Stimulated activated CD4-positive, alpha-beta T cell treated with anti-CD3 and anti-CD28 coated beads, Interleukin-2, amount 100 ng/mL, for 48 hours (primary cell): ENCODE measurements around the gene BLTP2.
"Not testable (repeated sequence)": the region's sequence is repeated elsewhere in the genome, so short reads cannot be mapped to it uniquely, and the experiment has no call there.

ENCODE experiments used
- DNase-seq, 2 donors: peaks; one replicate each; pipeline ENCODE4 v3.0.0-alpha.2; 2020

Gene BLTP2

DNA sequence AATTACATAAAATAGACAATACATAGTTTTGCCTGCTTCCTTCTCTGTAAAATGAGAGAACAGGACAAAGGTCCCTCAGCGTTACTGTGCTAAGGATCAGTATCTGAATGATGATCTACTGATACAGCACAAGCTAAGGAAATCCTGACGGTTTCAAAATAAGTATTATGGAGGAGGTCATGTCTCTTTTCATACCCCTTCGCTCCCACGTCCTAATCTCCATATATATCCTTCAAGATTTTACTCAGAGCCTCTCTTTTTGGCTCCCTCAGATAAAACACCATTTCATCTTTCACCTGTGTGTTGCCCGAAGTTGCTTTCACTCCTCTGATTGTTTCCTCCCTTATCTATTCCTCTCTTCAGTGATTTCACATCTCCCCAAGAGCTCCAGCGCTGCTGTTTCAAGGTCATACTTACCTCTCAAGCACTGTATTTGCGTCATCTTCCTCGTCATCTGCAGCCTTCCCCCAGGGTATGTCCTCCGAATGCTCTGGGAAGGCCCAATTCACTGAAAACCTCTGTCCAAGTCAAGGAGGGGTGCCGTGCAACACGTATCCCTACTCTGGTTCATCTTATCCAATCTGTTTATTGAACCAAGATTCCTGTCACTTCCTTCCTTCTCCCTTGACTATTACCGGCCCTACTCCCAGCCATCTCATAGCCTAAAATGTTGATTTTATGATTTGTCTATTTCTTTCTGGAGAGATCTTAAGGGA lies 1.2 kb upstream of the BLTP2 start:
- no peak for DNase-seq

DNA sequence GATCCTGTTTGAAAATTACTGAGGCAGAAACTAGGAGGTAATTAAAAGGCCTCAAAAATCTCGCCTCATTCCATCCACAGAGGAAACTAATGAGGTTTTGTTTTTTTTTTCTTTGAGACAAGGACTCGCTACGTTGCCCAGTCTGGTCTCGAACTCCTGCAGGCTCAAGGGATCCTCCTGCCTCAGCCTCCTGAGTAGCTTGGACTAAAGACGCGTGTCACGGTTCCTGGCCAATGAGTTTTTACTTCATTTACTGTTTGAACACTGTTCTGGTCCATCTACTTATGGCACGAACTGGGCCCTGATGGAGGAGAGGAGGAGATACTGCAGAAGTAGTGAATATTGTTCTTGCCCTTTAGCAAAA lies 600 bp upstream of the BLTP2 start:
- peak; percentile 5 to 18 for DNase-seq

DNA sequence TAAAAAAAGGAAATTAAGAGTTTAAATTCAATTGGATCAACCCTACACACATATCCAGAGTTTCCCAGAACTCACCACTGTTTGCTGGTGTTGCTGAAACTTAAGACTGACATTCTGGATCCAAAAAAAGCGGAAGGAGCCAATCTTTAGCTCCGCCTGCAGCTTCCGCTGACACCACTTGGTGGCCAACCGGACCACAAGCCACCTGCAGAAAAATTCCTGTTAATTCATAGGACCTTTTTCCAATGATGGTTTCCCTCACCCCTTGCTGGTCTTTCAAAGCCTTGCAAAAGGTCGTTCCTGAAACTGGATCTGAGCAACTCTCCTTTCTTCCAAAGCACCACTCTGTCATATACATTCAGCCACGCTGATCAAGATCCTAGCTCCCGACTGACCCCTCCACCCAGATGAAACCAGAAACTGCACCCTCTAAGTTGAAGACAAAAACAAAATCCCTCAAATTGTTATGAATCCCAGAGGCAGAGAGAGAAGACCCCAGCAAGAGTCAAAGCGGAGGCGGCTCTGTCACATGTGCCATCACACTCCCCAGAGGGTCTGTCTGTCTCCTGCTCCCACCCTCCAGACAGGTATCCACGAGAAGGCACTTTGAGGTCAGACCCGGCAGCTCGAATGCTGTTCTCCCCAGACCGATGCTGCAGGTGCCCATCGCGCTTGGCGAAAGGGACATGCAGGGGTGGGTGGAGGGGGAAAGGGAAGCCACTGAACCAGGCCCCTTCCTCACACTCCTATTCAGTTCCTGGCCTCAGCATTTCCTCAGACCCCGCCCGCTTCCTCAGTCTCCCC lies 773 bp downstream of the BLTP2 start:
- peak; percentile 12 to 16 for DNase-seq

DNA sequence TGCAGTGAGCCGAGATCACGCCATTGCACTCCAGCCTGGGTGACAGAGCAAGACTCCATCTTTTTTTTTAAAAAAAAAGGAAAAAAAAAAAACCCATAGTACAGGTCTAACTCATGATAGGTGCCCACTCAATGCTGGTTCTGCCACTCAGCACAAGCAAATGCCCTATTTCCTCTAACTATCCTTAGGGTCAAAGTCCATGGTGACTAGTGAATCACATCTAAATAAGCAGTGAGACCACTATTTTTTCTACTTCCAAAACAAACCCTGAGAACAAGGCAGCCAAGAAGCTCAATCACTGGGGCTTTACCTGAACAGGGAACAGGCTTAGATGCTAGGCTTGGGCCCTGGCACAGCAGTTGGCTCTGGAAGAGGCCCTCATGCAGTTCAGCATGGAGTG lies 3.4 kb downstream of the BLTP2 start:
- DNase-seq = no peak

DNA sequence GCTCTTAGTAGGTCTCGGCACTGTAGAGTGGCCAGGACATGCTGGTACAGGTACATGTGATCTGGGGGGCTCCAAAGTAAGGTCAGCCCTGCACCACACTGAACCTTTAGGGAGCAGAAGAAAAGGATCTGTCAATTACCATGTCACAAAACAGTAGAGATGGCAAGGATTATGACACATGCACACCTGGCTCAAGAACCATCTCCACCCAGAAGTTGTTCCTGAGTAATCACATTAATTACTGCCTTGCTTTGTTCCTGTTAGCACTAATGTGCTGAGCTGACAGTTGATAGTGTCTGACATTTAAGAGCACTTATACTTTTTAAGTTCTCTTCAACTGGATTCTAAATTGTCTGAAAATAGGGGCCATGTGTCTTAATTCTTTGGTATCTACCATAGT lies 9.5 kb downstream of the BLTP2 start:
- no peak for DNase-seq

DNA sequence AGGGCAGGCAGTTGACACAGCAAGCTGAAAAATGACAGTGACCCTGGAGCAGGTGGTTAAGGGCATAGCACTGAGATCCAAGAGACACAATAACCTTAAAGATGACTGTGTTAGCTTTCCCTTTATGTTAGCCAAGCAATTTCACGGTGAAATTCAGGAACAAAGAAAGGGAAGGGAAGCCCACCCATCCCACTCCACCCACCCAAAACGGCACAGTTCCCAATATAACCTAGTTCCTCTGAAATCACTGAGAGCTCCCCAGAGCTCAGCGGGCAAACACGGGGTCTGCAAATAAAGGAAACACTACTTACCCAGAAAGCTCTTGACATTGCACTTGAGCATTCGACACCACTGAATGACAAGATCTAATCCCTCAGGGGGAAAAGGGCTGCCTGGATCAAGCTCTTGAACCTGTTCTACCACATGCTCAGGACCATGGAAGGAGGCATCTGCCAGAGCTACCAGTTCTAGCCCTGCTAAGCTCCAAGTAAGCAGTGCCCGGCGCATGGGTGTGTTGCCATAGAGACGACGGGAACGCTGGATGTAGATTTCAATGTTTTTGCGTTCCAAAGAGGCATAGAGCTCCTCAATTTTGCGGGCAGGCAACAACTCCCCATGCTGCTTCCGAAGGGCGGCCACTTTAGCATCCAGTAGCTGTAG lies 10.6 kb downstream of the BLTP2 start:
- no peak for DNase-seq

DNA sequence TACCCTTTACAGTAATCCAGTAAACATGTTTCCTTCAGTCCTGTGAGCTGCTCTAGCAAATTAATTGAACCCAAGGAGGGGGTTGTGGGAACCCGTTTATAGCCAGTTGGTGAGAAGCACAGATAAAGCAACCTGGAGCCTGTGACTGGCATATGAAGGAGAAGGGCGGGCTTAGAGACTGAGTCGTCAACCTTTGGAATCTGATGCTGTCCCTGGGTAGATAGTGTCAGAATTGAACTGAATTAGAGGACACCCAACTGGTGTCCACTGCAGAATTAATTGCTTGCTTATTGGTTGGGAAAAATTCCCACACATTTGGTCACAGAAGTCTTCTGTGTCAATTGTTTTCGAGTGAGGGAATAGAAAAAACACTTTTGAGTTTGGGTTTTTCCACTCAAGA lies 18.1 kb downstream of the BLTP2 start:
- no peak for DNase-seq

DNA sequence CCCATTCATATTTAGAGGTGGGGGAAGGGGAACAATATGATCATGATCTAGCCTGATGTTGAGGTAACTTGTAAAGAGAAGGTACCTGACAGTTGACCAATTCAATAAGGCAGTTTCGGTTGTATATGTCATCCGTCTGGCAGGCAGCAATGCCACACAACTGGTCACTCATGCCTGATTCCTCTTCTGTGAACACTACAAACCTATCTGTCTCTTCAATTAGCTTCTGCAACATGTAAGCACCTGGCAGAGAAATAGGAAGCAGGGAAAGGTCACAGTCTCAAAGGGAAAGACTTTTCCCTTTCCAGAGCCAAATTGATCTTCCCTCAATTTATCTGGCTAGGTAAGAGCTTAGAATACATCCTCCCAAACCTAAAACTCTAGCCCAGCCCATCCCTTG lies 20.8 kb downstream of the BLTP2 start:
- DNase-seq = no peak

DNA sequence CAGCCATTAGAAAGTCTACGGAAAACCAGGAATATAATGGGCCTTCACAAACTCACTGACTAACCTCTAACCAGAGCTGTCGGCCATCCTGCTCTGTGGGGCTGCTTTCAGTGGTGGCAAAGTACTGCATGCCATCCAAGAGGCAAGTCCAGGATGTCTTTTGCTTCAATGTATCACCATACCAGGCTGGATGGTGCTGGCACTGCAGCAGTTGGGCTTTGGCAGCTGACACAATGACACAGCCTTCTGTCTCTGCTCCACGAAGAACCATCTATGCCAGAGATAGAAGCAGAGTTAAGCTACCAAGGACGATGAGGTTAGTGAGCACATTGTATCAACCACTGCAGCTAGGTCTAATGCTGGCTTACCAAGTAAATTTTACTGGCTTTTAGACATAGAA lies 21.3 kb downstream of the BLTP2 start:
- no peak for DNase-seq

DNA sequence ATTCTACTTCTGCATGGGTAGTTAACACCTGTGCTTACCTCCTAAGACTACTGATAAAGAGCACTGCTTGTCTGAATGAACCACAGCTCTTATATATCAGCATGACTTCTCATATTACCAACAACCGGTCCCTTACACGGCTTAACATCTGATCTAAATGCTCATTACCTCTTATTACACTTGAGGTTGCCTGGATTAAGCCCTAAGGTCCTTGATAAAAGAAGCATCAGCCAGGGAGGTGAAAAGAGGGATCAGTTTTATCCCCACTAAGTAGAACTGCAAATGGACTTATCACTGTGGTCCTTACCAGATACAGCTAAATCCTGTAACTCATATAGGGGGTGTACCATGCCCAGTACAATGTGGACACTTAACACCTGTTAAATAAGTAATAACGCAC lies 22.8 kb downstream of the BLTP2 start:
- DNase-seq = no peak

DNA sequence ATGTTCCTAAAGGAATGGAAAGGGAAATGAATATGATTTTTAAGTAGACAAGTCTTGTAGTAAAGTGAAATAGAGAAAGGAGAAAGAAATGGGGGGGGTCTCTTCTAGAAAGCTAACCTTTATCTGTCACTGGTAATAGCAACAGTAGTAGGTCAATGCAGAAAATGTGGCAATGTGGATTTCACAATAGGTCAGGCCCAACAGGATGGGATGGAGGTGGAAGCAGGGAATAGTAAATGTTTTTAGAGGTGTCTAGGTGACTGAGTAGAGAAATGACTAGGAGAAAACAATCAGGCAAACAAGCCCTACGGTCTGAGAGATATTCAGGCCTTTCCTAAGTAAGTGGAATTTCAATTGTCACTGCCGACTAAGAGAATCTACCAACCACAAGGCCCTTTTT lies 24.9 kb downstream of the BLTP2 start:
- no peak for DNase-seq

DNA sequence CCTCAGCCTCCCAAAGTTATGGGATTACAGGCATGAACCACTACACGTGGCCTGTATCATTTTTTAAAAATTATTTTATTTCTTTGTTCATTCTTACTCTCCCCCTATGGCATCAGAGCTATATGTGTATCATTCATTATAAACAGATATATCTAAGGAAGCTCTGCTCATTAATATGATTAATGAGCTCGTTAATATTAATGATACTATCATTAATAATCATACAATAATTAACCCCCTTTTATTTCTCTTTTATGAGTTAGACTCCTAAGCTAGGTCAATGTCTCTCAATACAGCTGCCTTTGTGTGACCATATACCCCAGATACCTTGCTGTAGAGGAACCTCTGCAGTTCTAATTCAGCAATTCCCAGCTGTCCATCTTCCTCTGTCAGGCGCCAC lies 26.5 kb downstream of the BLTP2 start:
- no peak for DNase-seq

DNA sequence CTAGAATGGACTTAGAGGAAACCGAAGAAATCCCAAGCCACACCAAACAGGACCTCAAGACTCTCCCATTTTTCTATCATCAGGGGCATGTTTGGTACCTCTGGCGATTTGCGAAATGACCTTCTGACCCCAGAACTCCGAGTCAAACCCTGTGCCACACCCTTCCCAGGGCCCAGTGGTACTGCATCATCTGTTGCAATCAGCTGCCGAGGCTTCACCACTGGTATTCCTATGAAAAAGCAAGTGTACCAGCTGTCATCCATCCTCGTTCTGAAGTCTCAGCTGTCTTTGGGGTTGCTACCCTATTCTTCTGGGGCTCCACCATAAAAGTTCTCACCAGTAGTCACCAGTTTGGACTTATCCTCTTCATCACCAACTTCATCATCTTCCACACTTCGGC lies 28.7 kb downstream of the BLTP2 start:
- DNase-seq = no peak

DNA sequence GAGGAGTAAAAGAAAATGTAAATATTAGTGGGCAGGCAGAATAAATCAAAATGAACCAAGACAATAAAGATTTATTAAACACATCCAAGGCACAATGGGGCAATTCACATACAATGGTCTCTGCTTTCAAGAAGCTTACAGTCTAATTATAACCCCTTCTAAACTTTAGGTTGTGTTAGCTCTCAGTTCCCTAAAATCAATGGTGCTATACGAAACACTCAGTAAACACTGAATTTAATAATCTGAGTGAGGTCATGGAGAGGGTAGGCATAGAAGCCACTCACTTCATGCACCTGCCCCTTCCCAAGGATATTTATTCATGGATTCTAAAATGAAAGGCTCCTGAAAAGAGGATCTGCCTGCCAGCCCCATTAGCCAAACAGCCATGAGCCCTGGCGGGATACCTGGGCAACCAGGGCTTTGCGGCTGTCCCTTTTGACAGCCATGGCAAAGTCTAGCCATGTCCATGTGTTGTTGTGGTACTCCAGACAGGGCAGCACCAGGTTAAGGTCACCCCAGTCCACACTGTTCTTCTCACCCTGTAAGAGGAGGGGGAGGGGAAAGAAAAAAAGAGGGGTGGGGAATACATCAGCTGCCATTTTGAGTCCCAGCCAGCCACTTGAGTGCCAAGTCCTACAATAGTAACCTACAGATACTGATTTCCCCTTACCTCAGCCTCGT lies 29.6 kb downstream of the BLTP2 start:
- DNase-seq = no peak

DNA sequence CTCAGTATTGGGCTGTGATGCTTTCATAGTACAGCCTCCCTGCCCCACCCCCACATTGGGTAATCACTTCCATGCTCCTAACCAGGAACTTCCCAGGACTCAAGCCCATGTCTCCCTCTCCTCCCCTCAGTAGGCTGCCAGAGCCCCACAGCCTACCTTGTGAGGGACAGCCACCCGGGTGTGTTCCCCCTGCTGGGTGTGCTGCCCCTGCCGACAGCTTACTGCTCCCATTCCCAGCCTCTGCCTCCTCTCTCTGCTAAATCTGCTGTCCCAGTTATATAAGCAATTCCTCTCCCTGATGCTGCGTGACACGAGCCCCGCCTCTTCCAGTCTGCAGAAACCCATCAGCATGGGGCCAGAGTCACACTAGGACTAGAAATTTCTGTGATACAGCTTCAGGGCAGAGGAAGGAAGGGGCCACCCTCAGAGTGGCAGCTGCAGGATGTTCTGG lies 31.0 kb downstream of the BLTP2 start, which contains the start of gene RSKR:
RSKR (minus strand) TSS at position 255 of the 451 bp plus-strand sequence; CDS start at position 231, 24 bp downstream.
- DNase-seq = no peak

DNA sequence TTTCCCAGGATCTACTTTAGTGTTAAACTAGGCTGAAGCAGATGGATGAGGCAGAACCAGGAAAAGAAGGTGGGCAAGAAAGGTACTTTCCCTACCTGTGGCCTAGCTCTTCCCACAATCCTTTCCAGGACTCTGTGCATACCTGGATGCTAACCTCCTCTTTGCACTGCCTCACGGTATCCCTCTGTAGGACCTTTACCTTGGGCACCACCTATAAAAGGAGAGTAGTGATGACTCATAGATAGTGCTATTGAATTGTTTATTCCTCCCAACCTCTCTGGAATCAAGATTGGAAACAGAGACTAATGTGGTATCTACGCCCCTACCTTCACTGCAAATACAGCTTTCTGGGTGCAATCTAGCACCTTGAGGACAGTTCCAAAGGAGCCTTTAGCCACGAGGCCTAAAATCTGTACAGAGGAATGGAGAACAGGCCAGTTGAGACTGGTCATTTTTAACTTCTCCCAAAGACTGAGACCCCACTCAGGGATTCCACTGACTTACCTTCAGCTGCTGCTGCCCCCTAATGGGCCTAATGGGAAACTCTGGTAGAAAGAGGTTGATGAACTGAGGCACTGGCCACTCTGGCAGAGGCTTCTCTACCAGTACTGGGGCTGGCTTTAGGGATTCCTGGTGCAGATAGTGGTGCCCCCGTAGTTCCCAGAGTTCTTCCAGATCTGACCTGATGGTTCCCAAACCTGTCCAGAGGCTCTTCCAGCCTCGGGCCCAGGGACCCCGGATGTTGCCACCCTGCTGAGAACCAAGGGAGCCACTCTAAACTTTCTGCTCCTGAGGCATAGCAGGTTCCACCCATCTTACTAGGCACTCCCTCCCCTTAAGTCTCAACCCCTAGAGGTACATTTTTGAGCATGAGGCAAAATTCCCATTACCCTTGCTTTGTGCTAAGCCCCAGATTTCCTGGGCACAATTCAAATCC lies 31.8 kb downstream of the BLTP2 start:
- DNase-seq = no peak

DNA sequence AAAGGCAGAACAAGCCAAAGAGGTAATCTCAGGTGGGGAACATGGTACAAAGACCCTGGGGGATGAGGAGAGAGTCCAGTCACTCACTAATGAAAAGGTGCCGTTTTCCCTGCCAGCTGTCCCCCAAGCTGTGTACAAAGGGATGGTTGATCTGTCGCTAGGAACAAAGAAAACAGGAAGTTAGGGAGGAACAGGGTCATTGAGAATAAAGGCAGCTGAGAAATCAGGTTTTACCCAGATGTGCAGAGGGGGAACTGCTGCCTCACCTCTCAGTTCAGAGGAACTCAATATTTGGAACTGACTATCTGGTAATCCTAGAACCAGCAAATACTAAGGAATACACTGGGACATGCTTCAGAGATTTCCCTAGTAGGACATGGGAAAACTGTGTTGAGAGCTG lies 32.4 kb downstream of the BLTP2 start:
- no peak for DNase-seq

DNA sequence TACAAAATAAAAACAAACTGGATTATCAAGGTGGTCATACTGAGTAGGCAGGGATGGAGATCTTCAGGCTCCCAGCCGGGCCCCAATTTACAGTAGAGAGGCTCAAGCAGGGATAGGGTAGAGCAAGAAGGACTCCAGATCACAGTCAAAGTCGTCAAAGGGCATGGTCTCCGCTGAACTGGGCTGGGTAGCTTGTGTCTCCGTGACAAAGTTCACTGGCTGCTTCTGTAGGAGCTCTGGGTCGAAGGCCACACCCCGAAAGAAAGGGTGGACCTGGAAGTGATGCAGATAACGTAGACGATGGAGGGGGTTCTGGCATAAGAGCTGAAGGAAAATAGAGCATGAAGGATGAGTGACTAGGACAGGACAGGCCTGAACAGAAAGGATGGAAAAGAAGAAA lies 34.6 kb downstream of the BLTP2 start:
- no peak for DNase-seq

DNA sequence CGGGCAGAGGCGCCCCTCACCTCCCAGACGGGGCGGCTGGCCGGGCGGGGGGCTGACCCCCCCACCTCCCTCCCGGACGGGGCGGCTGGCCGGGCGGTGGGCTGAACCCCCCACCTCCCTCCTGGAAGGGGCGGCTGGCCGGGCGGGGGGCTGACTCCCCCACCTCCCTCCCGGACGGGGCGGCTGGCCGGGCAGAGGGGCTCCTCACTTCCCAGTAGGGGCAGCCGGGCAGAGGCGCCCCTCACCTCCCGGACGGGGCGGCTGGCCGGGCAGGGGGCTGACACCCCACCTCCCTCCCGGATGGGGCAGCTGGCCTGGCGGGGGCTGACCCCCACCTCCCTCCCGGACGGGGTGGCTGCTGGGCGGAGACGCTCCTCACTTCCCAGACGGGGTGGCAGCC lies 40.9 kb downstream of the BLTP2 start:
- not testable (repeated sequence) for DNase-seq

DNA sequence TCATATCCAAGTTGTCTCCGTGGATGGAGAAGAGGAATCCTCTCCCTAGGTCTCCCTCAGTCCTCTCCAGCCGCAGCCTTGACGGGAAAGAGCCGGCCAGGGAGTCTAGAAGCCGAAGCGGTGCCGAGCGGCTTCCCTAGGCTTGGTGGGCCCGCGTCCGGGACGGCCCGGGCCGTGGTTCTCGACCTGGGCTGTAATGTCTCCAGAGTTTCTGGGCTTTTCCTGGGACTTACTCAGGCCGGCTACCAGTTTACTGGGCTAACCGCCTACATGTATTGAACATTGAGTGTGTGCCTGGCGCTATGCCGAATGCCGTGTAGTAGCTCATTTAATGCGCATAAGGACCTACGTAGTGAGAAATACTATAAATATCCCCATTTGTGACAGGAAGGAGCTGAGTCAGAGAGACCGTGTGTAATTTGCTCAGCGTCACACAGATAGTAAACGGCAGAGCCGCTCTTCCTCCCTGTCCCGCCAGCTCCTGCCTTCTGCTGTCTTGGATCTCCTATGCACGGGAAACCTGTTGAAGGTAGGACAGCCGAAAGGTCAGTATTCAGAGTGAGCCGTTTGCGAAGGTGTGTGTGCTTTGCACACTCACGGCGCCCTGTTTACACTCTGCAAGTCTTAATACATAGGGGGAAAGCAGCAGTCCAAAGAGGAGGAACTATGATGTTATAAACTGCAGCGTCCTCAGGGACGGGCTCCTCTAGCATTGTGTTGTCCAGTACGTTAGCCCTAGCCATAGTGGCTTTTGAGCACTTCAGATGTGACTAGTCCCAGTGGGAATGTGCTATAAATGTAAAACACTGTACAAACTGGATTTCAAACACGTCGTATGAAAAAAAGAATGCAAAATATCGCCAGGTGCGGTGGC lies 45.4 kb downstream of the BLTP2 start:
- DNase-seq = peak; percentile 50 to 64

DNA sequence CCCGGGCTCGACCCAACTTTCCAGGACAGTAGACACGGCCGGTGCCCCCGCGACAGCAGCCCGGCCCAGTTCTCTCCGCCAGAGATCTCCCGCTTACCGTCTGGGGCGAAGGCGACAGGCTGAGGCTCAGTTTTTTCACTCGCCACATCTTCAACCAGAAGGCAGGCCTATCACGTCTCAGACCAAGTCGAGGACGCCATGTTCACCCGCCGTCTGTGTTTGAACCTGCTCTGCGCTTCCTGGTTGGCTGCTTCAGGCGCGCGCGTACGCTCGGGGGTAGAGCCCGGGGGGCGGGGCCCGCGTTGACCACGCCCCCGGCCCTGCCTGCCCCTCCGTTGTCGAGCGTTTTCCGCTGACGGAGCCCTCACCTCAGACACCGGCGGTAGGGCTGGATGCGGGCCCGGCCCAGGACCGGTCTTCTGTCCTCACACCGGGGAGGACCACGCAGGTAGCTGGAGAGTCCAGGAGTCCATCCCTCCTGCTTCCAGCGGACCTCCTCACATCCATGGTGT lies 46.1 kb downstream of the BLTP2 start, which contains the start of gene SPAG5:
SPAG5 (minus strand) TSS at position 227 of the 512 bp plus-strand sequence; CDS start at position 148, 79 bp downstream.
- peak; percentile 91 to 93 for DNase-seq
